HCT116 (cell line): ENCODE data around the gene MPP7. TPM values are rescaled to one million over a fixed set of nuclear protein-coding genes. Genes with fewer than 3 reads are reported as not detected.

Experiments
- ATAC-seq: fragments of 200-7000 bp; cut with Tn5 transposase; 2 replicates; pipeline ENCODE4 v1.9.1; 2020; ENCODE audit warnings: mild to moderate bottlenecking, moderate library complexity
- BruUV-seq: library from RNA; stranded (reverse); fragments of 400-500 nt; replicated peaks from 2 replicates; lab custom pipeline; 2021; lab: Mats Ljungman, UMichigan
- CTCF ChIA-PET: fragments of 300-600 bp; sonication (Branson Sonifier 250); formaldehyde crosslinking; loops from one replicate; lab custom pipeline; 2021; ENCODE audit warnings: antibody characterized with exemption; lab: Charles Lee
- POLR2A ChIA-PET: fragments of 300-600, 350-600 bp; sonication (Branson Sonifier 250); formaldehyde crosslinking; loops from one replicate; lab custom pipeline; 2021; ENCODE audit warnings: antibody characterized with exemption; lab: Charles Lee
- RAD21 ChIA-PET, 2 experiments: fragments of 300-600 bp; sonication (Branson Sonifier 250); formaldehyde crosslinking; loops; one replicate each; lab custom pipeline; 2023; ENCODE audit warnings: low total read pairs in 2 of 2; ENCODE audit not compliant: uncharacterized antibody in 2 of 2, unreplicated experiment in 2 of 2, low non-redundant PET in 1 of 2; lab: Charles Lee
- DNase-seq: peaks from one replicate; pipeline ENCODE4 v3.0.0-alpha.2; 2010; ENCODE audit warnings: low read depth, low spot score
- H2AFZ ChIP-seq: fragments of 200-600 bp; shearing (Covaris generic), sonication (generic); 2 replicates; pipeline ENCODE4 v1.6.1; 2017; ENCODE audit warnings: low read depth, mixed run types, mixed read lengths, antibody characterized with exemption, low read length; ENCODE audit not compliant: poor library complexity, severe bottlenecking
- H3K27ac ChIP-seq: 2 replicates; pipeline ENCODE4 v1.5.1; 2012; ENCODE audit warnings: low read depth, low read length
- H3K27me3 ChIP-seq: fragments of 200-600 bp; sonication (generic); 2 replicates; pipeline ENCODE4 v1.6.1; 2016; ENCODE audit warnings: mixed run types, low read length, mixed read lengths; ENCODE audit not compliant: insufficient read depth
- H3K36me3 ChIP-seq, 2 experiments: fragments of 200-500 bp in 1 of 2; fragments of 200-600 bp in 1 of 2; sonication (Bioruptor generic) in 1 of 2; sonication (generic) in 1 of 2; 2 replicates each; pipeline versions ENCODE4 v1.5.1 to v1.6.1; 2014 to 2016; ENCODE audit warnings: low read length in 2 of 2, inconsistent platforms in 1 of 2, mixed read lengths in 1 of 2, mixed run types in 1 of 2; ENCODE audit not compliant: insufficient read depth in 2 of 2, control insufficient read depth in 1 of 2
- H3K4me1 ChIP-seq, 2 experiments: fragments of 200-600 bp in 1 of 2; sonication (generic) in 1 of 2; 2 replicates each; pipeline versions ENCODE4 v1.5.1 to v1.6.1; 2012 to 2017; ENCODE audit warnings: low read length in 2 of 2, inconsistent platforms in 1 of 2, mild to moderate bottlenecking in 1 of 2, mixed read lengths in 1 of 2, mixed run types in 1 of 2, moderate library complexity in 1 of 2; ENCODE audit not compliant: insufficient read depth in 2 of 2, control insufficient read depth in 1 of 2
- H3K4me2 ChIP-seq: fragments of 200-600 bp; sonication (generic); 2 replicates; pipeline ENCODE4 v1.6.1; 2017; ENCODE audit warnings: mixed run types, low read length, mixed read lengths
- H3K4me3 ChIP-seq, 2 experiments: fragments of 200-600 bp in 1 of 2; sonication (generic) in 1 of 2; replicated peaks in 1 of 2; 2 replicates each; pipeline ENCODE4 v1.5.1; 2011 to 2016; ENCODE audit warnings: low read length in 2 of 2, control low read depth in 1 of 2, low read depth in 1 of 2, mild to moderate bottlenecking in 1 of 2, mixed read lengths in 1 of 2, mixed run types in 1 of 2
- H3K79me2 ChIP-seq: fragments of 200-600 bp; sonication (generic); 2 replicates; pipeline ENCODE4 v1.6.1; 2017; ENCODE audit warnings: mild to moderate bottlenecking, mixed run types, low read length, moderate library complexity, mixed read lengths; ENCODE audit not compliant: insufficient read depth
- H3K9ac ChIP-seq: fragments of 200-600 bp; sonication (generic); 2 replicates; pipeline ENCODE4 v1.6.1; 2016; ENCODE audit warnings: low read length, mixed read lengths
- H3K9me2 ChIP-seq: fragments of 200-600 bp; sonication (generic), shearing (Covaris generic); 2 replicates; pipeline ENCODE4 v1.6.1; 2017; ENCODE audit warnings: mixed run types, mild to moderate bottlenecking, moderate library complexity; ENCODE audit not compliant: insufficient read depth
- H3K9me3 ChIP-seq, 2 experiments: fragments of 200-500 bp in 1 of 2; fragments of 200-600 bp in 1 of 2; sonication (Bioruptor generic) in 1 of 2; sonication (generic) in 1 of 2; 2 replicates each; pipeline ENCODE4 v1.6.1; 2014 to 2017; ENCODE audit warnings: low read length in 2 of 2, mixed read lengths in 2 of 2, inconsistent platforms in 1 of 2, low read depth in 1 of 2, mild to moderate bottlenecking in 1 of 2, mixed run types in 1 of 2, moderate library complexity in 1 of 2; ENCODE audit not compliant: control insufficient read depth in 1 of 2, insufficient read depth in 1 of 2
- H4K20me1 ChIP-seq: fragments of 200-600 bp; sonication (generic), shearing (Covaris generic); 2 replicates; pipeline ENCODE4 v1.6.1; 2017; ENCODE audit warnings: mixed run types, mild to moderate bottlenecking, moderate library complexity; ENCODE audit not compliant: insufficient read depth
- CEBPB ChIP-seq: IDR thresholded peaks from 2 replicates; pipeline ENCODE4 v1.6.1; 2012; ENCODE audit warnings: low read depth
- CTCF ChIP-seq, 3 experiments: fragments of 200-600 bp in 1 of 3; sonication (generic) in 1 of 3; IDR thresholded peaks in 2 of 3; conservative IDR thresholded peaks in 1 of 3; 2 replicates each; pipeline ENCODE4 v1.5.1; 2012 to 2017; ENCODE audit warnings: low read depth in 2 of 3, low read length in 2 of 3, antibody characterized with exemption in 1 of 3, borderline replicate concordance in 1 of 3, control low read depth in 1 of 3, mild to moderate bottlenecking in 1 of 3, mixed read lengths in 1 of 3, mixed run types in 1 of 3, moderate library complexity in 1 of 3; ENCODE audit not compliant: insufficient read depth in 1 of 3
- EZH2phosphoT487 ChIP-seq: fragments of 200-600 bp; IDR thresholded peaks from 2 replicates; pipeline ENCODE4 v1.6.1; 2018; ENCODE audit warnings: antibody characterized with exemption, borderline replicate concordance
- JUND ChIP-seq: IDR thresholded peaks from 2 replicates; pipeline ENCODE4 v1.6.1; 2012
- MAX ChIP-seq: IDR thresholded peaks from 2 replicates; pipeline ENCODE4 v1.6.1; 2012
- REST ChIP-seq: IDR thresholded peaks from 2 replicates; pipeline ENCODE4 v1.6.1; 2012; ENCODE audit warnings: low read depth
- TCF7L2 ChIP-seq: IDR thresholded peaks from 2 replicates; pipeline ENCODE4 v1.7.0; 2011; ENCODE audit warnings: borderline replicate concordance, inconsistent platforms; ENCODE audit not compliant: insufficient read depth, insufficient read length; ENCODE audit errors: extremely low read depth
- YY1 ChIP-seq: IDR thresholded peaks from 2 replicates; pipeline ENCODE4 v1.6.1; 2011; ENCODE audit warnings: low read length, low read depth, moderate library complexity, mild to moderate bottlenecking; ENCODE audit not compliant: insufficient replicate concordance; ENCODE audit errors: extremely low read depth
- intact Hi-C: fragments of 100-400 bp; cut with micrococcal nuclease; formaldehyde crosslinking; loops from 2 replicates; pipeline ENCODE4 v1.10.0; 2022
- total RNA-seq: library from RNA; stranded (reverse); gene quantifications from one replicate; pipeline ENCODE4 v1.2.1, GENCODE V29; 2021; ENCODE audit not compliant: unreplicated experiment

Gene MPP7
- total RNA-seq, 1 experiment from 2014 or later, result 64.5 TPM

- Histone ChIP-seq H3K9ac (no peak overlapping the region), H2AFZ (no peak overlapping the region), H3K4me2 (no peak overlapping the region), H3K4me1 (peaks cover 24 to 29% of the 10 kb centered on the region in 2 experiments), H3K36me3 (no peaks in the 10 kb centered on the region), H3K9me3 (no peaks in the 10 kb centered on the region), H3K27ac (no peak overlapping the region), H3K79me2 (no peaks in the 10 kb centered on the region), H4K20me1 (no peaks in the 10 kb centered on the region), H3K9me2 (no peaks in the 10 kb centered on the region), H3K27me3 (no peaks in the 10 kb centered on the region), H3K4me3 (no peak overlapping the region)
- POLR2A ChIA-PET, result no interaction called here
- no TSS peak for BruUV-seq
- CTCF ChIA-PET, result no interaction called here
- TF ChIP-seq REST, result no peak
- no peak for ATAC-seq
- intact Hi-C loops, result no loop called here
- DNase-seq, result no peak
- RAD21 ChIA-PET, result no interaction called here
Measured at GRCh38 chr10:28318626-28319025, 15.8 kb upstream of the MPP7 start.

GRCh38 chr10:28317760-28318159, 14.9 kb upstream of the MPP7 start:
- Histone ChIP-seq H3K27me3 (no peaks in the 10 kb centered on the region), H3K9ac (no peak overlapping the region), H3K9me3 (no peaks in the 10 kb centered on the region), H3K4me1 (peaks cover 17 to 22% of the 10 kb centered on the region in 2 experiments), H3K27ac (no peak overlapping the region), H3K36me3 (no peaks in the 10 kb centered on the region), H3K4me3 (no peak overlapping the region), H2AFZ (no peak overlapping the region), H4K20me1 (no peaks in the 10 kb centered on the region), H3K9me2 (no peaks in the 10 kb centered on the region), H3K4me2 (no peak overlapping the region), H3K79me2 (no peaks in the 10 kb centered on the region)
- no peak for DNase-seq
- ChIA-PET CTCF (no interaction called here), RAD21 (no interaction called here), POLR2A (no interaction called here)
- no TSS peak for BruUV-seq
- TF ChIP-seq YY1, result no peak
- TF ChIP-seq CTCF (IDR thresholded peaks at IDR 0.05 in 2 of 3, conservative IDR thresholded peaks at IDR 0.05 in 1 of 3; ENCODE audit: borderline replicate concordance in 1 of 3, insufficient read depth in 1 of 3, low read depth in 2 of 3, low read length in 2 of 3), result no peak
- TF ChIP-seq JUND, result no peak
- TF ChIP-seq TCF7L2, result no peak
- no peak for TF ChIP-seq REST
- TF ChIP-seq CEBPB, result no peak
- TF ChIP-seq EZH2phosphoT487, result no peak
- TF ChIP-seq MAX, result no peak
- intact Hi-C loops, result no loop called here
- ATAC-seq, result no peak
